GM12892 (cell line): ENCODE measurements around the gene AP2B1.

Source experiments
- POLR2AphosphoS5 ChIP-seq: IDR thresholded peaks from 2 replicates; pipeline ENCODE4 v1.6.1; 2011; ENCODE audit warnings: low read depth, low read length, control low read depth
- TAF1 ChIP-seq: IDR thresholded peaks from 2 replicates; pipeline ENCODE4 v1.6.1; 2011; ENCODE audit warnings: low read depth, mild to moderate bottlenecking, control low read depth, low read length, borderline replicate concordance

DNA sequence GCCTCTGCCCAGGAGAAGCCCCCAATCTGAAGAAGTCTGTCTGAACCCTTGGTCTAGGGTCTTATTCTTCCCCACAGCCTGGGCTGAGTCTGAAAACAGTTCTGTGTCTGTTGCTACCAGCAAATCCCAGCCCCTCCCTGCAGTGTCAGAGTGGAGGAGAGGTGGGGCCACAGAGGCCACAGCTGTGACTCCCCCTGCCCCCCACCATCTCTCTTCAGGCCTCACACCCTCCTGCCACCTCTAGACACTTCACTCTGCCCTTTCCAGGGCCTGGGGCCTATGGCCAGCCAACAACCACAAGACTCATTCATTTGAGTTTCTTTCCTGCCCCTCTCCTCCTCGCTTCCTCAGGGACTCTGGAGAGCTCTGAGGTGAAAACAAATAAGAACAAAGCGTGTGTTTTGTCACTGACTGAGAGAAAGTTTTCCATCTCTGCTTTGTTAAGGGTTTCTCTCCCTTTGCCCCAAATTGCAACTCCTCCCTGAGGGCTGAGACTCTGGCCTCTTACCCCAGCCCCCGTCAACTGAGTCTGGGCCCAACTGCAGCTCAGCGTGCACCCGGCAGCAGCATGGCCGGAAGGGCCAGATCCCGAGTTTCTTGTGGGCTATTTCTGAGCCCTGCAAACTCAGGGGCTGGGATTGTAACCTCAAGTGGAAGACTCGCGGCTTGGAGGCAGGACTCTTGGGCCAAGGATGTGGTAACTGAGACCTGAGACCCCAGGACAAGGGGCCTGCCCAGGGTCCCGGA lies 186.7 kb downstream of the AP2B1 start:
- TF ChIP-seq POLR2AphosphoS5 (no peak), TAF1 (no peak)
